ENCODE measurements around the gene ASB6. TPM values are rescaled to one million over a fixed set of nuclear protein-coding genes. Genes with fewer than 3 reads are reported as not detected.

ASB6 gene
- total and polyA plus RNA-seq, 2 of the 13 experiments (the other 11 are each of a cell fraction or from before 2014, with no cell fraction given), result 8.2 to 8.4 TPM

DNA sequence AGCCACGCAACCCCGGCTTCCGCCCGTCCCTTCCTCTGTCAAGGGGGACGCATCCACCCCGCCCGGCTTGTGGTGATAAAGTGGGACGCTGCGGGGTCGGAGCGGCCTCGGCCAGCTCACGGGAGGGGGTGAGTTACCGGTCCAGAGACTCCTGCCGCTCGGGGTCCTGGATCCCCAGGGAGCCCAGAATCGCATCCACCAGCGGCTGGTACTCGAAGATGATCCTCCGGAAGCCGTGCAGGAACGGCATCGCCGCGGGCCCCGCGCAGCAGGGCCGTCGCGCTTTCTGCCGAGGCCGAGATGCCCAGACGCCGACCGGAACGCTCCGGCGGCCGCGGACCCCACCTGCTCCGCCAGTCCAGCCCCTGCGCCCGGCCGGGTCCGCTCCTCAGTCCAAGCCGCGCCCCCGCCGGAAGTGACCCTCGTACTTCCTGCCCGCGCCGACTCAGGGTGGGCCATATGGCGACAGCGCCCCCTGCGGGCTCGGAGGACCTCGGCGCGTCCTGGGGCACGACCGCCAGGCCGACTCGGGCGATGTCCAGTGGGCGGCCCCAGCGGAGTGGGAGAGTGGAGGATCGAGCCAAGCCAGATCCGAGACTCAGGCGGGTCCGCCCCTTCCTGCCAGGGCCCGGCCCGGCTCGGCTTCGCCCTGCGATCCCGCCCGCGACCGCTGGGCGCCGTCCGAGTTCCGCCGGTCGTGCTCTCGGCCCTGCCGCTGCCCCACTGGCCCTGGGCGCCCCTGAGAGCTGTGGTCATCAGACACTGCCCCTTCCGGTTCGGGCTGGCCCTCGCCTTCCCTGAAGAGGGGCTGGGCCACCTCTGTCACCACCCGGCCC lies at the start of gene ASB6 (continued):
- no peak for TF ChIP-seq IRX3 (CRISPR knock-in tag; IDR thresholded peaks at IDR 0.05; ENCODE audit: borderline replicate concordance, low read depth)
- TF ChIP-seq KMT2A (CRISPR knock-in tag; IDR thresholded peaks at IDR 0.05), result peak; percentile 96
- peak; percentile 86 for TF ChIP-seq ZNF343 (CRISPR knock-in tag; IDR thresholded peaks at IDR 0.05)
- peak; percentile 47; the same call in 1 of the 2 replicates for TF ChIP-seq ISL2 (CRISPR knock-in tag; IDR thresholded peaks at IDR 0.05)
- TF ChIP-seq ZBTB7B (CRISPR knock-in tag; IDR thresholded peaks at IDR 0.05), result peak; percentile 79
- peak in 1 of 2 experiments; percentile 97; a peak in 2 of 4 replicates for TF ChIP-seq KLF16 (CRISPR knock-in tag; IDR thresholded peaks at IDR 0.05)
- TF ChIP-seq, protein P1, sequence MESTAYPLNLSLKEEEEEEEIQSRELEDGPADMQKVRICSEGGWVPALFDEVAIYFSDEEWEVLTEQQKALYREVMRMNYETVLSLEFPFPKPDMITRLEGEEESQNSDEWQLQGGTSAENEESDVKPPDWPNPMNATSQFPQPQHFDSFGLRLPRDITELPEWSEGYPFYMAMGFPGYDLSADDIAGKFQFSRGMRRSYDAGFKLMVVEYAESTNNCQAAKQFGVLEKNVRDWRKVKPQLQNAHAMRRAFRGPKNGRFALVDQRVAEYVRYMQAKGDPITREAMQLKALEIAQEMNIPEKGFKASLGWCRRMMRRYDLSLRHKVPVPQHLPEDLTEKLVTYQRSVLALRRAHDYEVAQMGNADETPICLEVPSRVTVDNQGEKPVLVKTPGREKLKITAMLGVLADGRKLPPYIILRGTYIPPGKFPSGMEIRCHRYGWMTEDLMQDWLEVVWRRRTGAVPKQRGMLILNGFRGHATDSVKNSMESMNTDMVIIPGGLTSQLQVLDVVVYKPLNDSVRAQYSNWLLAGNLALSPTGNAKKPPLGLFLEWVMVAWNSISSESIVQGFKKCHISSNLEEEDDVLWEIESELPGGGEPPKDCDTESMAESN (CRISPR knock-in tag; conservative IDR thresholded peaks at IDR 0.05), result peak; percentile 96
- peak; percentile 98 for TF ChIP-seq SAP130 (CRISPR knock-in tag; IDR thresholded peaks at IDR 0.05; ENCODE audit: low read depth)
- TF ChIP-seq ARNT2 (CRISPR knock-in tag; IDR thresholded peaks at IDR 0.05; ENCODE audit: low read depth), result peak; percentile 89
- no peak for TF ChIP-seq MATR3 (CRISPR knock-in tag; IDR thresholded peaks at IDR 0.05)
- no peak for TF ChIP-seq ZNF564 (CRISPR knock-in tag; IDR thresholded peaks at IDR 0.05)
- peak; percentile 58 for TF ChIP-seq HNRNPLL (IDR thresholded peaks at IDR 0.05; ENCODE audit: low read depth, low read length, poor library complexity, severe bottlenecking)
- TF ChIP-seq ZNF891 (CRISPR knock-in tag; IDR thresholded peaks at IDR 0.05), result peak; percentile 88
- peak; percentile 68; the same call in 1 of the 2 replicates for TF ChIP-seq ZBTB7A (CRISPR knock-in tag; IDR thresholded peaks at IDR 0.05)
- TF ChIP-seq ZNF317 (CRISPR knock-in tag; IDR thresholded peaks at IDR 0.05), result no peak
- TF ChIP-seq BATF2 (CRISPR knock-in tag; IDR thresholded peaks at IDR 0.05), result peak; percentile 60; the same call in 1 of the 2 replicates
- TF ChIP-seq KAT7 (CRISPR knock-in tag; IDR thresholded peaks at IDR 0.05; ENCODE audit: borderline replicate concordance), result peak; percentile 94; the same call in 1 of the 2 replicates
- peak; percentile 72 for TF ChIP-seq THRA (CRISPR knock-in tag; IDR thresholded peaks at IDR 0.05; ENCODE audit: borderline replicate concordance)
- TF ChIP-seq IRF2 (CRISPR knock-in tag; IDR thresholded peaks at IDR 0.05), result peak; percentile 87
- no peak for TF ChIP-seq FIP1L1 (IDR thresholded peaks at IDR 0.05; ENCODE audit: borderline replicate concordance, insufficient read depth, low read depth, low read length)
- peak; percentile 57 for TF ChIP-seq NFYC (CRISPR knock-in tag; IDR thresholded peaks at IDR 0.05)
- TF ChIP-seq ELF3 (CRISPR knock-in tag; IDR thresholded peaks at IDR 0.05), result peak; percentile 83
- peak; percentile 49; the same call in 1 of the 2 replicates for TF ChIP-seq ZBTB14 (CRISPR knock-in tag; IDR thresholded peaks at IDR 0.05)
- TF ChIP-seq, protein P2, sequence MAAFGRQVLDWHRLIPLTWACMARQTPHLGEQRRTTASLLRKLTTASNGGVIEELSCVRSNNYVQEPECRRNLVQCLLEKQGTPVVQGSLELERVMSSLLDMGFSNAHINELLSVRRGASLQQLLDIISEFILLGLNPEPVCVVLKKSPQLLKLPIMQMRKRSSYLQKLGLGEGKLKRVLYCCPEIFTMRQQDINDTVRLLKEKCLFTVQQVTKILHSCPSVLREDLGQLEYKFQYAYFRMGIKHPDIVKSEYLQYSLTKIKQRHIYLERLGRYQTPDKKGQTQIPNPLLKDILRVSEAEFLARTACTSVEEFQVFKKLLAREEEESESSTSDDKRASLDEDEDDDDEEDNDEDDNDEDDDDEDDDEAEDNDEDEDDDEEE (CRISPR knock-in tag; IDR thresholded peaks at IDR 0.05), result peak; percentile 66; the same call in 1 of the 2 replicates
